Brain pericyte (primary cell): ENCODE results near the gene SAC3D1.

Experiments used
- DNase-seq: peaks from one replicate; pipeline ENCODE4 v3.0.0-alpha.2; 2012; ENCODE audit warnings: low read depth, low spot score

SAC3D1 gene

GRCh38 chr11:65087827-65088226 lies 46.8 kb downstream of the SAC3D1 start:
- DNase-seq, result no peak

DNA sequence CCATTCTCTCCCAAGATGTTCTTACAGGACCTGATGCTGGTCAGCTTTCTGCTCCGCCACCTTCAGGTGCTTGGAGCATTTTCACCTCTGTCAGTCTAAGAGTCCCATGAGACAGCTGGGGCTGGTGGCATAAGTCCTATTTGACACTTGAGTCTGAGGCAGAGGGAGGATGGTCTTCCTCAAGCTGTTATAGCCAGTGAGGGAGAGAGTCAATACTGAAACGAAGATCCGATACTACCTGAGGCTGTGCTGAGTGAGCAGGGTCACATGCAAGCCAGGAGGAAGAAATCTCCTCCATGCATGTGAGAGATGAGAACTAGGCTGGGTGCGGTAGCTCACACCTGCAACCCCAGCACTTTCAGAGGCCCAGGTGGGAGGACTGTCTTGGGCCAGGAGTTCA lies 48.6 kb downstream of the SAC3D1 start:
- DNase-seq, result no peak

DNA sequence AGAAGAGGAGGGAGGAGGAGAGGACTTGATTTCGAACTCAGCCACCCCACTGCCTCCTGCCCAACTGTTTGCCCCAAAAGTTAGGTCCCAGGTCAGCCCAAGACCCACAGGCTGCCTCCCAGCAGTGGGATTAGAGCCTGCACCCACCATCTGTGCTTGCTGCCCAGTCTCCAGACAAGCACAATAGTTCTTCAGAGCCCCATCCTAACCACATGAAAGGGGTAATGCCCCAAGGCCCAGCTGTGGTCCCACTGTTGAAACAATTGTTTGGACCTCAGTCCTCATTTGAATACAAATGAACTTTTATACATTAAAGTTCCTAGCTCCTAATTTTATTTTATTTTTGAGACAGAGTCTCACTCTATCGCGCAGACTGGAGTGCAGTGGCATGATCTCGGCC lies 49.6 kb downstream of the SAC3D1 start:
- no peak for DNase-seq
